ENCODE measurements around the gene ZNF609.

Gene ZNF609

GRCh38 chr15:64696481-64696880, 236.1 kb downstream of the ZNF609 start:
- no peak for DNase-seq (ENCODE audit: extremely low spot score)
- ChIA-PET CTCF (interaction anchor here (1.0 to 10.4 kb wide), 4 partner anchors 8 to 252 kb away, joined by 3 to 97 read pairs (median 37); no protein-coding TSS in a partner anchor), POLR2A (no interaction called here)
- TF ChIP-seq, protein P1, sequence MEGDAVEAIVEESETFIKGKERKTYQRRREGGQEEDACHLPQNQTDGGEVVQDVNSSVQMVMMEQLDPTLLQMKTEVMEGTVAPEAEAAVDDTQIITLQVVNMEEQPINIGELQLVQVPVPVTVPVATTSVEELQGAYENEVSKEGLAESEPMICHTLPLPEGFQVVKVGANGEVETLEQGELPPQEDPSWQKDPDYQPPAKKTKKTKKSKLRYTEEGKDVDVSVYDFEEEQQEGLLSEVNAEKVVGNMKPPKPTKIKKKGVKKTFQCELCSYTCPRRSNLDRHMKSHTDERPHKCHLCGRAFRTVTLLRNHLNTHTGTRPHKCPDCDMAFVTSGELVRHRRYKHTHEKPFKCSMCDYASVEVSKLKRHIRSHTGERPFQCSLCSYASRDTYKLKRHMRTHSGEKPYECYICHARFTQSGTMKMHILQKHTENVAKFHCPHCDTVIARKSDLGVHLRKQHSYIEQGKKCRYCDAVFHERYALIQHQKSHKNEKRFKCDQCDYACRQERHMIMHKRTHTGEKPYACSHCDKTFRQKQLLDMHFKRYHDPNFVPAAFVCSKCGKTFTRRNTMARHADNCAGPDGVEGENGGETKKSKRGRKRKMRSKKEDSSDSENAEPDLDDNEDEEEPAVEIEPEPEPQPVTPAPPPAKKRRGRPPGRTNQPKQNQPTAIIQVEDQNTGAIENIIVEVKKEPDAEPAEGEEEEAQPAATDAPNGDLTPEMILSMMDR (IDR thresholded peaks at IDR 0.05; ENCODE audit: control extremely low read depth, extremely low read depth, low read depth, missing control alignments) = no peak

GRCh38 chr15:64697911-64698369, 237.6 kb downstream of the ZNF609 start:
- DNase-seq (ENCODE audit: extremely low spot score) = no peak
- CTCF ChIA-PET = interaction anchor here (1.6 to 10.4 kb wide), 6 partner anchors 9 to 112 kb away, joined by 4 to 97 read pairs (median 5); no protein-coding TSS in a partner anchor
- TF ChIP-seq, protein P1 (IDR thresholded peaks at IDR 0.05; ENCODE audit: control extremely low read depth, extremely low read depth, low read depth, missing control alignments) = no peak
- POLR2A ChIA-PET = interaction anchor here (0.6 kb wide), 2 partner anchors 26 to 607 kb away, joined by 4 read pairs; no protein-coding TSS in a partner anchor

DNA sequence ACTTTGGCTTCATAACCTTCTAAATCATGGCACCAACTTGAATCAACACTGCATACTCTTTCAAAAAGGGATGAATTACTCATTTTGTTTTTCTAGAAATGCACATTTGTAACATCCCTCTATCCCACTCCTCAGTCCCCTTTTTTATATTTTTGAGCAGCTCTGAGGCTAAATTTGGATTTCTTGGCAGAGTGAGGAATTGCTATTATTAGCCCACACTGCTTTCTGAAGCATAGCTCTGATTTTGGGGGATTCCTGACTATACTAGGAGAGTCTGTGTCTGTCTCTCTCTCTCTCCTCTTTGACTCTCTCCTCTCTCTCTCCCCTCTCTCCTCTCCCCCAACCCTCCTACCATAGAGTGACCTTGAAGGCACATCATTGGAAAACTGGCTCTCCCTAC, 238.4 kb downstream of the ZNF609 start:
- no peak for DNase-seq (ENCODE audit: extremely low spot score)
- TF ChIP-seq, protein P1 (IDR thresholded peaks at IDR 0.05; ENCODE audit: control extremely low read depth, extremely low read depth, low read depth, missing control alignments) = no peak
- ChIA-PET CTCF (interaction anchor here (1.1 to 10.4 kb wide), 5 partner anchors 9 to 349 kb away, joined by 3 to 97 read pairs (median 5); no protein-coding TSS in a partner anchor), POLR2A (no interaction called here)

- POLR2A ChIA-PET = no interaction called here
- TF ChIP-seq, protein P1 (IDR thresholded peaks at IDR 0.05; ENCODE audit: control extremely low read depth, extremely low read depth, low read depth, missing control alignments) = no peak
Measured at GRCh38 chr15:64699751-64700388, 239.5 kb downstream of the ZNF609 start.

GRCh38 chr15:64701051-64701450, 240.7 kb downstream of the ZNF609 start:
- ChIA-PET POLR2A (no interaction called here), CTCF (interaction anchor here (1.2 to 10.4 kb wide), 5 partner anchors 11 to 108 kb away, joined by 3 to 97 read pairs (median 4); no protein-coding TSS in a partner anchor)
- TF ChIP-seq, protein P1 (IDR thresholded peaks at IDR 0.05; ENCODE audit: control extremely low read depth, extremely low read depth, low read depth, missing control alignments) = no peak
- DNase-seq (ENCODE audit: extremely low spot score) = no peak

More at GRCh38 chr15:64699751-64700388, 239.5 kb downstream of the ZNF609 start:
- DNase-seq (ENCODE audit: extremely low spot score) = no peak
- CTCF ChIA-PET = interaction anchor here (1.1 to 10.4 kb wide), 5 partner anchors 8 to 350 kb away, joined by 3 to 97 read pairs (median 4); no protein-coding TSS in a partner anchor

GRCh38 chr15:64701482-64702184, 241.3 kb downstream of the ZNF609 start:
- DNase-seq (ENCODE audit: extremely low spot score) = no peak
- ChIA-PET CTCF (interaction anchor here (0.6 to 10.4 kb wide), 5 partner anchors 11 to 108 kb away, joined by 3 to 97 read pairs (median 4); no protein-coding TSS in a partner anchor), POLR2A (no interaction called here)
- TF ChIP-seq, protein P1 (IDR thresholded peaks at IDR 0.05; ENCODE audit: control extremely low read depth, extremely low read depth, low read depth, missing control alignments) = no peak

Measured in GM10248 (cell line).